ENCODE measurements around the gene MEGF11.

The MEGF11 gene

GRCh38 chr15:66172324-66172980 is 81.1 kb downstream of the MEGF11 start:
- H3K79me2 ChIP-seq (ENCODE audit: low read length) = no peaks in the 10 kb centered on the region
- H3K4me1 ChIP-seq (ENCODE audit: low read length) = no peaks in the 10 kb centered on the region
- H3K9ac ChIP-seq (ENCODE audit: low read length) = no peak overlapping the region
- H3K36me3 ChIP-seq (replicated peaks; ENCODE audit: low read depth, low read length) = no peaks in the 10 kb centered on the region
- H3K27me3 ChIP-seq (ENCODE audit: low read depth, low read length) = peaks cover 59% of the 10 kb centered on the region
- H3K9me3 ChIP-seq (ENCODE audit: insufficient read depth, low read length) = peaks cover 3% of the 10 kb centered on the region; the same call in 1 of the 2 replicates
- no peaks in the 10 kb centered on the region for H4K20me1 ChIP-seq (ENCODE audit: insufficient read depth, low read length)
- no peak overlapping the region for H3K4me3 ChIP-seq (ENCODE audit: low read length)
- no peak overlapping the region for H3K4me2 ChIP-seq (ENCODE audit: low read length)
- no peak overlapping the region for H3K27ac ChIP-seq (ENCODE audit: low read length)
- no peak overlapping the region for H2AFZ ChIP-seq (ENCODE audit: low read depth, low read length)
- TF ChIP-seq EZH2phosphoT487 (IDR thresholded peaks at IDR 0.05; ENCODE audit: low read depth) = no peak
- TF ChIP-seq CTCF (IDR thresholded peaks at IDR 0.05; ENCODE audit: low read depth, low read length) = no peak

- H3K36me3 ChIP-seq (replicated peaks; ENCODE audit: low read depth, low read length) = no peaks in the 10 kb centered on the region
- H4K20me1 ChIP-seq (ENCODE audit: insufficient read depth, low read length) = no peaks in the 10 kb centered on the region
- H3K4me1 ChIP-seq (ENCODE audit: low read length) = no peaks in the 10 kb centered on the region
- H2AFZ ChIP-seq (ENCODE audit: low read depth, low read length) = no peak overlapping the region
- H3K4me3 ChIP-seq (ENCODE audit: low read length) = no peak overlapping the region
- no peak for TF ChIP-seq CTCF (IDR thresholded peaks at IDR 0.05; ENCODE audit: low read depth, low read length)
- TF ChIP-seq EZH2phosphoT487 (IDR thresholded peaks at IDR 0.05; ENCODE audit: low read depth) = no peak
- no peak overlapping the region for H3K9ac ChIP-seq (ENCODE audit: low read length)
- peaks cover 56% of the 10 kb centered on the region for H3K27me3 ChIP-seq (ENCODE audit: low read depth, low read length)
- no peak overlapping the region for H3K4me2 ChIP-seq (ENCODE audit: low read length)
- H3K9me3 ChIP-seq (ENCODE audit: insufficient read depth, low read length) = peaks cover 3% of the 10 kb centered on the region; the same call in 1 of the 2 replicates
- no peak overlapping the region for H3K27ac ChIP-seq (ENCODE audit: low read length)
- no peaks in the 10 kb centered on the region for H3K79me2 ChIP-seq (ENCODE audit: low read length)
These were observed 81.7 kb downstream of the MEGF11 start for GRCh38 chr15:66171841-66172240.

GRCh38 chr15:66170716-66171115 is 82.8 kb downstream of the MEGF11 start:
- peaks cover 46% of the 10 kb centered on the region for H3K27me3 ChIP-seq (ENCODE audit: low read depth, low read length)
- H3K36me3 ChIP-seq (replicated peaks; ENCODE audit: low read depth, low read length) = no peaks in the 10 kb centered on the region
- no peaks in the 10 kb centered on the region for H3K79me2 ChIP-seq (ENCODE audit: low read length)
- no peak for TF ChIP-seq EZH2phosphoT487 (IDR thresholded peaks at IDR 0.05; ENCODE audit: low read depth)
- no peak for TF ChIP-seq CTCF (IDR thresholded peaks at IDR 0.05; ENCODE audit: low read depth, low read length)
- no peak overlapping the region for H3K27ac ChIP-seq (ENCODE audit: low read length)
- H3K9me3 ChIP-seq (ENCODE audit: insufficient read depth, low read length) = peaks cover 3% of the 10 kb centered on the region; the same call in 1 of the 2 replicates
- no peak overlapping the region for H3K9ac ChIP-seq (ENCODE audit: low read length)
- no peak overlapping the region for H2AFZ ChIP-seq (ENCODE audit: low read depth, low read length)
- H3K4me1 ChIP-seq (ENCODE audit: low read length) = no peaks in the 10 kb centered on the region
- H3K4me2 ChIP-seq (ENCODE audit: low read length) = no peak overlapping the region
- no peak overlapping the region for H3K4me3 ChIP-seq (ENCODE audit: low read length)
- no peaks in the 10 kb centered on the region for H4K20me1 ChIP-seq (ENCODE audit: insufficient read depth, low read length)

GRCh38 chr15:66170042-66170441 is 83.5 kb downstream of the MEGF11 start:
- Histone ChIP-seq H3K4me1 (ENCODE audit: low read length) (no peaks in the 10 kb centered on the region), H2AFZ (ENCODE audit: low read depth, low read length) (no peak overlapping the region), H4K20me1 (ENCODE audit: insufficient read depth, low read length) (no peaks in the 10 kb centered on the region), H3K79me2 (ENCODE audit: low read length) (no peaks in the 10 kb centered on the region), H3K4me2 (ENCODE audit: low read length) (no peak overlapping the region), H3K27me3 (ENCODE audit: low read depth, low read length) (peaks cover 39% of the 10 kb centered on the region), H3K27ac (ENCODE audit: low read length) (no peak overlapping the region), H3K4me3 (ENCODE audit: low read length) (no peak overlapping the region), H3K9me3 (ENCODE audit: insufficient read depth, low read length) (peaks cover 3% of the 10 kb centered on the region; the same call in 1 of the 2 replicates), H3K36me3 (replicated peaks; ENCODE audit: low read depth, low read length) (no peaks in the 10 kb centered on the region), H3K9ac (ENCODE audit: low read length) (no peak overlapping the region)
- TF ChIP-seq EZH2phosphoT487 (IDR thresholded peaks at IDR 0.05; ENCODE audit: low read depth) (no peak), CTCF (IDR thresholded peaks at IDR 0.05; ENCODE audit: low read depth, low read length) (no peak)

Measured in OCI-LY3 (cell line).